HK-2 (cell line): ENCODE measurements around the gene SLC52A1.
A peak's percentile ranks its signal among the peaks of the same experiment; 100 is the strongest.

Experiments
- DNase-seq: peaks from one replicate; pipeline ENCODE4 v3.0.0-alpha.2; 2018; ENCODE audit not compliant: unreplicated experiment

SLC52A1 gene

DNA sequence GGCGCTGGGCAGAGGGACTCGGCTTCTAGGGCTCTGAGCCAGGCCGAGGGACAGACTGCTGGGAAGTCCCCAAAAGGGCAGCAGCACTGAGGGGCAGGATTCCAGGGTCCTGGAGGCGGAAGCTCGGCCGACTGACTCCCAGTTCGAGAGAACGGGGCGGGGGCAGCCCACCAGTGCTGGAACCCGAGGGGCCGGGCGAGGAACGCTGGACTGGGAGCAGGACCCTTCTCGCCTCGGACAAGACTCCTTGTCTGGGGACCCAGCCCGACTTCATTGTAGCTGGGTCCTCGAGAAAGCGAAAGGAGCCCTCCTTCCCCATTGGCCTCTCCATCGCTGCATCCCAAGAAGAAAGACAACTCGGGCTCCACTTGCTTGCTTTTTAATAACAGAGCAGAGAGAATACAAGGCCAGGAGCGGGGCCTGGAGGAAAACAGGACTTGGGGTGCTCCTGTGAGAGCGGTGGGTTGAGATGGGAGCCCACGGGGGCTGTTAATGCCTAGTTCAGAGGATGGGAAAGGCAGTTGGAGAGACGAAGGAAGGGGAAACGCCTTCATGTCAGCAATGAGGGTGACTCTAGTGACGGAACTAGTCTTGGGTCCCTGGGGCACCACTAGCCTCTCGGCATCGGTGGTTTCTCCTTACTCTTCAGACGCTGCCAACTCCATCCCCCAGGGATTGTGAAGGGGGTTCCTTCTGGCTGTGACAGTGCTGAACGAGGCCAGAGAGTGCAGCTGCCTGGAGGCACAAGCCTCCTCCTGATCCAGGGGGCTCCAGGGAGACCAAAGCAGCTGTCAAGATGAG is 47.3 kb downstream of the SLC52A1 start:
- DNase-seq, result no peak

DNA sequence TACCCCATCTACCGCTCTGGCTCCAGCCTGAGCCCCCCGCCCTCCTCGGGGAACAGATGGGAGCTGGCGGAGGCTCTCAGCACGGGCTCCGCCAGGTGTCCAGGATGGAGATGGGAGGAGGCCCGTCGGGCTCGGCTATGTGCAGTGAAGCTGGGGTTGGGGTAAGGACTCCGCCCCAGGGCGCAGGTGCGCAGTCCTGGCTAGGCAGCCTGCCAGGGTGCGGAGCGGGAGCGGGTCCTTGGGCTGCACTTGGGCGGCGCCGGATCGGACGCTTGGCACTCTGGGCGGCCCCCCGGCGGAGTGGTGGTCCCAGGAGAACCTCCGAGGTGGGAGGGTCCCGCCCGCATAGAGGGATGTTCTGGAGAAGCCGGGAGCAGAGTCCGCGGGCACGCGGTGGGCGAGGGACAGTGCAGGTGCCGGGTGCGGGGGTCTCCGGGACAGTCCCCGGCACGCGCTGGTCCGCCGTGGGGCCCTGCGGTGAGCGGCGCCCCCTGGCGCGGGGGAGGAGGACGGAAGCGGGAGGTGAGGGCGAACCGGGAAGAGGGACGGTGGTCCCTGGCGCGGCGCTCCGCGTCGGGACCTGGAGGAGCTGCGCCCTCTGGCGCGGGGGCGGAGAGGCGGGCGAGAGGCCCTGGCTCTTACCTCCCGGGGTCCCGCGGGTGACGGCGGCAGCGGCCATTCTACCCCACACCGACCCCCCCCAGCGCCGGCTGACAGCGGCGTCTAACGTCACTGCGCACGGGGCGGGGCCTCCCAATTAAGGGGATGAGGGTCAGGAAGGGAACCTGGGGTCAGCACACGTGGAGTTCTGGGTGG is 48.1 kb downstream of the SLC52A1 start, which contains the start of gene CAMTA2:
Gene CAMTA2, minus strand, starts transcription at position 725 of the 816 bp plus-strand sequence. CDS start 1,453 bp downstream, outside the sequence.
- DNase-seq, result peak; percentile 67

DNA sequence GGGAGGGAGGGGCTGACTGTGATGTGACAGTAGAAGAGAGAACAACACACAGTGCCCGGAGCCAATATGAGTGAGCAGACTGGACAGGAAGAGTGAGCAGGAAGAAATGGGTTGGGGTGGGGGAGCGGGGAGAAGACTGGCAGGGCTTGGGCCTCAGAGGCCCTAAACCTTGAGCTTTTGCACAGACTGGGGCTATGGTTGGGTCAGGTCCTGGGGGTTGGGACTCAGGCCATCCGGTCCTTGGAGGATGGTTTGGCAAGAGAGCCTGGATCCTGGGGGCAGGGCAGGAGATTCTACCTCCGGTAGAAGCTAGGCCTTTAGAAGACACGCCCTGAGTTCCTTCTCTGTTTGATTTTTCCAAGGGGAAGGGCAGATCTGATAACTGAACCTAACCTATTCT is 48.8 kb downstream of the SLC52A1 start:
- DNase-seq, result no peak
